Astrocyte (in vitro differentiated cells and primary cell): ENCODE measurements around the gene PABPC1L. TPM values are rescaled to one million over a fixed set of nuclear protein-coding genes. Genes with fewer than 3 reads are reported as not detected.
A peak's percentile ranks its signal among the peaks of the same experiment; 100 is the strongest.

ENCODE experiments used
- DNase-seq: peaks from one replicate; pipeline ENCODE4 v3.0.0-alpha.2; 2010; ENCODE audit warnings: low read depth
- FAIRE-seq: peaks from 2 replicates; lab custom pipeline; 2011; peaks lifted over from hg19 to GRCh38; lab: Jason Lieb, UNC
- H2AFZ ChIP-seq: 2 replicates; pipeline ENCODE4 v1.6.0; 2012; ENCODE audit warnings: low read depth, low read length, inconsistent platforms
- H3K27ac ChIP-seq: 2 replicates; pipeline ENCODE4 v1.5.1; 2011; ENCODE audit warnings: low read depth, low read length, inconsistent platforms
- H3K27me3 ChIP-seq: 2 replicates; pipeline ENCODE4 v1.6.0; 2011; ENCODE audit warnings: low read length, inconsistent platforms; ENCODE audit not compliant: insufficient read depth
- H3K36me3 ChIP-seq: 2 replicates; pipeline ENCODE4 v1.5.1; 2011; ENCODE audit warnings: low read length, inconsistent platforms; ENCODE audit not compliant: insufficient read depth
- H3K4me1 ChIP-seq: 2 replicates; pipeline ENCODE4 v1.5.1; 2011; ENCODE audit warnings: low read length, inconsistent platforms; ENCODE audit not compliant: insufficient read depth
- H3K4me2 ChIP-seq: 2 replicates; pipeline ENCODE4 v1.6.0; 2012; ENCODE audit warnings: low read length, inconsistent platforms
- H3K4me3 ChIP-seq: 2 replicates; pipeline ENCODE4 v1.5.1; 2011; ENCODE audit warnings: low read depth, mild to moderate bottlenecking, low read length, inconsistent platforms; ENCODE audit not compliant: insufficient read depth
- H3K79me2 ChIP-seq: 2 replicates; pipeline ENCODE4 v1.6.0; 2012; ENCODE audit warnings: mild to moderate bottlenecking, low read length, inconsistent platforms; ENCODE audit not compliant: insufficient read depth
- H3K9ac ChIP-seq: 2 replicates; pipeline ENCODE4 v1.6.0; 2012; ENCODE audit warnings: mild to moderate bottlenecking, low read length, inconsistent platforms
- H3K9me3 ChIP-seq: 2 replicates; pipeline ENCODE4 v1.5.1; 2012; ENCODE audit warnings: low read depth, mild to moderate bottlenecking, low read length, inconsistent platforms; ENCODE audit not compliant: insufficient read depth
- H4K20me1 ChIP-seq: 2 replicates; pipeline ENCODE4 v1.6.0; 2012; ENCODE audit warnings: low read length, inconsistent platforms; ENCODE audit not compliant: insufficient read depth
- H3K27ac Mint-ChIP-seq: one replicate; pipeline ENCODE4 v1.8.0; 2021; ENCODE audit warnings: mild to moderate bottlenecking, mixed read lengths; ENCODE audit not compliant: unreplicated experiment
- H3K27me3 Mint-ChIP-seq: one replicate; pipeline ENCODE4 v1.8.0; 2021; ENCODE audit warnings: low read depth, mixed read lengths; ENCODE audit not compliant: unreplicated experiment
- H3K36me3 Mint-ChIP-seq: one replicate; pipeline ENCODE4 v1.8.0; 2021; ENCODE audit warnings: low read depth, mixed read lengths; ENCODE audit not compliant: unreplicated experiment
- H3K4me1 Mint-ChIP-seq: one replicate; pipeline ENCODE4 v1.8.0; 2021; ENCODE audit warnings: low read depth, mixed read lengths; ENCODE audit not compliant: unreplicated experiment
- H3K4me3 Mint-ChIP-seq: one replicate; pipeline ENCODE4 v1.8.0; 2021; ENCODE audit warnings: mild to moderate bottlenecking, moderate library complexity, mixed read lengths; ENCODE audit not compliant: unreplicated experiment
- H3K9me3 Mint-ChIP-seq: one replicate; pipeline ENCODE4 v1.8.0; 2021; ENCODE audit warnings: mild to moderate bottlenecking, mixed read lengths; ENCODE audit not compliant: unreplicated experiment
- EZH2 ChIP-seq: IDR thresholded peaks from 2 replicates; pipeline ENCODE4 v1.6.1; 2012; ENCODE audit warnings: mild to moderate bottlenecking, low read length, inconsistent platforms; ENCODE audit not compliant: insufficient read depth
- total RNA-seq: library from RNA; stranded (reverse); gene quantifications from 2 replicates; pipeline ENCODE4 v1.2.1, GENCODE V29; 2021
- TF ChIP-seq, protein P1 (sequence below): IDR thresholded peaks from 2 replicates; pipeline ENCODE4 v1.5.1; 2011; ENCODE audit warnings: low read depth, mild to moderate bottlenecking, inconsistent platforms, low read length, moderate library complexity; ENCODE audit not compliant: insufficient read depth

The PABPC1L gene
- total RNA-seq, 1 donor from 2014 or later, result 48.7 TPM

- Histone ChIP-seq H3K79me2 (peaks cover 56% of the 10 kb centered on the region), H3K4me3 (peak within 1 kb of the TSS; percentile 95), H4K20me1 (peaks cover 45% of the 10 kb centered on the region), H3K36me3 (peaks cover 3% of the 10 kb centered on the region), H3K4me1 (peaks cover 18% of the 10 kb centered on the region), H3K9ac (peak within 1 kb of the TSS; percentile 94), H3K4me2 (peak within 1 kb of the TSS; percentile 98), H2AFZ (peak within 1 kb of the TSS; percentile 82), H3K9me3 (no peaks in the 10 kb centered on the region), H3K27me3 (no peaks in the 10 kb centered on the region), H3K27ac (peak within 1 kb of the TSS; percentile 90)
- Mint-ChIP-seq H3K9me3 (no peaks in the 10 kb centered on the region), H3K27me3 (no peaks in the 10 kb centered on the region), H3K4me1 (peaks cover 15% of the 10 kb centered on the region), H3K4me3 (peak within 1 kb of the TSS; percentile 95), H3K36me3 (peaks cover 3% of the 10 kb centered on the region), H3K27ac (peak within 1 kb of the TSS; percentile 97)
- FAIRE-seq (no peak), DNase-seq (peak; percentile 92)
- TF ChIP-seq, protein P1, sequence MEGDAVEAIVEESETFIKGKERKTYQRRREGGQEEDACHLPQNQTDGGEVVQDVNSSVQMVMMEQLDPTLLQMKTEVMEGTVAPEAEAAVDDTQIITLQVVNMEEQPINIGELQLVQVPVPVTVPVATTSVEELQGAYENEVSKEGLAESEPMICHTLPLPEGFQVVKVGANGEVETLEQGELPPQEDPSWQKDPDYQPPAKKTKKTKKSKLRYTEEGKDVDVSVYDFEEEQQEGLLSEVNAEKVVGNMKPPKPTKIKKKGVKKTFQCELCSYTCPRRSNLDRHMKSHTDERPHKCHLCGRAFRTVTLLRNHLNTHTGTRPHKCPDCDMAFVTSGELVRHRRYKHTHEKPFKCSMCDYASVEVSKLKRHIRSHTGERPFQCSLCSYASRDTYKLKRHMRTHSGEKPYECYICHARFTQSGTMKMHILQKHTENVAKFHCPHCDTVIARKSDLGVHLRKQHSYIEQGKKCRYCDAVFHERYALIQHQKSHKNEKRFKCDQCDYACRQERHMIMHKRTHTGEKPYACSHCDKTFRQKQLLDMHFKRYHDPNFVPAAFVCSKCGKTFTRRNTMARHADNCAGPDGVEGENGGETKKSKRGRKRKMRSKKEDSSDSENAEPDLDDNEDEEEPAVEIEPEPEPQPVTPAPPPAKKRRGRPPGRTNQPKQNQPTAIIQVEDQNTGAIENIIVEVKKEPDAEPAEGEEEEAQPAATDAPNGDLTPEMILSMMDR, result no peak
- no peak for TF ChIP-seq EZH2
Observed at GRCh38 chr20:44885392-44886265, 24.2 kb upstream of the PABPC1L start, which contains the start of gene YWHAB. YWHAB (plus strand) TSS chr20:44885705; CDS start chr20:44901534, 15,829 bp downstream.

- no peaks in the 10 kb centered on the region for H3K27me3 Mint-ChIP-seq
- Histone ChIP-seq H3K27me3 (no peaks in the 10 kb centered on the region), H3K4me2 (peak overlapping the region; percentile 98), H3K9ac (peak overlapping the region; percentile 94), H3K4me3 (peak overlapping the region; percentile 95), H3K36me3 (peaks cover 3% of the 10 kb centered on the region), H4K20me1 (peaks cover 51% of the 10 kb centered on the region), H3K4me1 (peaks cover 18% of the 10 kb centered on the region), H3K9me3 (no peaks in the 10 kb centered on the region), H3K27ac (peak overlapping the region; percentile 90), H3K79me2 (peaks cover 62% of the 10 kb centered on the region), H2AFZ (no peak overlapping the region)
- no peak for TF ChIP-seq EZH2
- TF ChIP-seq, protein P1, result no peak
- peak overlapping the region; percentile 97 for H3K27ac Mint-ChIP-seq
- peaks cover 15% of the 10 kb centered on the region for H3K4me1 Mint-ChIP-seq
- peak overlapping the region; percentile 95 for H3K4me3 Mint-ChIP-seq
- DNase-seq, result no peak
- peaks cover 3% of the 10 kb centered on the region for H3K36me3 Mint-ChIP-seq
- FAIRE-seq, result no peak
- H3K9me3 Mint-ChIP-seq, result no peaks in the 10 kb centered on the region
Observed at GRCh38 chr20:44886266-44886651, 23.6 kb upstream of the PABPC1L start.

GRCh38 chr20:44886828-44887227, 23.0 kb upstream of the PABPC1L start:
- DNase-seq (no peak), FAIRE-seq (no peak)
- no peak for TF ChIP-seq EZH2
- TF ChIP-seq, protein P1, result no peak

More at GRCh38 chr20:44886828-44887227, 23.0 kb upstream of the PABPC1L start:
- H3K27me3 ChIP-seq, result no peaks in the 10 kb centered on the region
- peak overlapping the region; percentile 94 for H3K9ac ChIP-seq
- peak overlapping the region; percentile 95 for H3K4me3 ChIP-seq
- Mint-ChIP-seq H3K36me3 (peaks cover 3% of the 10 kb centered on the region), H3K4me3 (peak overlapping the region; percentile 95), H3K27me3 (no peaks in the 10 kb centered on the region), H3K27ac (peak overlapping the region; percentile 97), H3K9me3 (no peaks in the 10 kb centered on the region), H3K4me1 (peaks cover 15% of the 10 kb centered on the region)
- no peak overlapping the region for H2AFZ ChIP-seq
- peaks cover 57% of the 10 kb centered on the region for H4K20me1 ChIP-seq
- H3K79me2 ChIP-seq, result peaks cover 68% of the 10 kb centered on the region
- no peak overlapping the region for H3K27ac ChIP-seq
- H3K4me1 ChIP-seq, result peaks cover 18% of the 10 kb centered on the region
- H3K4me2 ChIP-seq, result peak overlapping the region; percentile 98
- no peaks in the 10 kb centered on the region for H3K9me3 ChIP-seq
- H3K36me3 ChIP-seq, result peaks cover 3% of the 10 kb centered on the region
